SK-N-SH treated with all-trans-retinoic acid at 6 μM for 48 hours (cell line): ENCODE measurements around the gene CCDC152.

Experiments
- ISL1 ChIP-seq: fragments of 250-450 bp; sonication (Bioruptor Pico); IDR thresholded peaks from 2 replicates; pipeline ENCODE4 v2.1.2; 2022; ENCODE audit warnings: mild to moderate bottlenecking, moderate library complexity
- RARB ChIP-seq: fragments of 250-450 bp; sonication (Bioruptor Pico); IDR thresholded peaks from 2 replicates; pipeline ENCODE4 v1.8.0; 2021; ENCODE audit warnings: mild to moderate bottlenecking, moderate library complexity
- ZFP3 ChIP-seq: fragments of 250-450 bp; sonication (Bioruptor Pico); IDR thresholded peaks from 2 replicates; pipeline ENCODE4 v1.5.0; 2020; ENCODE audit warnings: mild to moderate bottlenecking, moderate library complexity
- TF ChIP-seq, protein P1 (sequence below): fragments of 250-450 bp; sonication (Bioruptor Pico); IDR thresholded peaks from 2 replicates; pipeline ENCODE4 v1.8.0; 2020; ENCODE audit warnings: mild to moderate bottlenecking, moderate library complexity, borderline replicate concordance

- TF ChIP-seq RARB (CRISPR knock-in tag) (no peak), ISL1 (CRISPR knock-in tag) (no peak), ZFP3 (no peak)
- TF ChIP-seq, protein P1, sequence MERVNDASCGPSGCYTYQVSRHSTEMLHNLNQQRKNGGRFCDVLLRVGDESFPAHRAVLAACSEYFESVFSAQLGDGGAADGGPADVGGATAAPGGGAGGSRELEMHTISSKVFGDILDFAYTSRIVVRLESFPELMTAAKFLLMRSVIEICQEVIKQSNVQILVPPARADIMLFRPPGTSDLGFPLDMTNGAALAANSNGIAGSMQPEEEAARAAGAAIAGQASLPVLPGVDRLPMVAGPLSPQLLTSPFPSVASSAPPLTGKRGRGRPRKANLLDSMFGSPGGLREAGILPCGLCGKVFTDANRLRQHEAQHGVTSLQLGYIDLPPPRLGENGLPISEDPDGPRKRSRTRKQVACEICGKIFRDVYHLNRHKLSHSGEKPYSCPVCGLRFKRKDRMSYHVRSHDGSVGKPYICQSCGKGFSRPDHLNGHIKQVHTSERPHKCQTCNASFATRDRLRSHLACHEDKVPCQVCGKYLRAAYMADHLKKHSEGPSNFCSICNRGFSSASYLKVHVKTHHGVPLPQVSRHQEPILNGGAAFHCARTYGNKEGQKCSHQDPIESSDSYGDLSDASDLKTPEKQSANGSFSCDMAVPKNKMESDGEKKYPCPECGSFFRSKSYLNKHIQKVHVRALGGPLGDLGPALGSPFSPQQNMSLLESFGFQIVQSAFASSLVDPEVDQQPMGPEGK (CRISPR knock-in tag) = no peak
Measured at GRCh38 chr5:42749020-42749419, 7.6 kb upstream of the CCDC152 start.
